HepG2 (cell line): ENCODE measurements around the gene C5AR1. TPM values are rescaled to one million over a fixed set of nuclear protein-coding genes. Genes with fewer than 3 reads are reported as not detected.

Experiments used
- ATAC-seq: fragments of 200-7000 bp; cut with Tn5 transposase; 3 replicates; pipeline ENCODE4 v1.9.1; 2020; ENCODE audit warnings: mild to moderate bottlenecking, moderate library complexity
- BruUV-seq: library from RNA; stranded (reverse); fragments of 400-500 nt; replicated peaks from 2 replicates; lab custom pipeline; 2021; lab: Mats Ljungman, UMichigan
- CTCF ChIA-PET: fragments of 300-600 bp; formaldehyde crosslinking; extraction: SDS; loops from one replicate; lab custom pipeline; 2021; ENCODE audit warnings: low total read pairs, inconsistent platforms, low intra/inter-chr PET ratio; lab: Yijun Ruan, JAX
- POLR2A ChIA-PET: fragments of 350-600 bp; sonication (Branson Sonifier 250); formaldehyde crosslinking; loops from one replicate; lab custom pipeline; 2020; ENCODE audit warnings: antibody characterized with exemption, inconsistent platforms; lab: Yijun Ruan, JAX
- DNase-seq: peaks from one replicate; pipeline ENCODE4 v3.0.0-alpha.2; 2015; ENCODE audit warnings: low spot score
- FAIRE-seq: peaks from 3 replicates; lab custom pipeline; 2011; peaks lifted over from hg19 to GRCh38; lab: Jason Lieb, UNC
- H2AFZ ChIP-seq: one replicate; pipeline ENCODE4 v1.6.1; 2011; ENCODE audit warnings: low read length, inconsistent platforms
- H3K27ac ChIP-seq: fragments of 300-600 bp; 3 replicates; pipeline ENCODE4 v1.8.0; 2011; ENCODE audit warnings: mixed run types, mild to moderate bottlenecking, mixed read lengths, low read length, inconsistent platforms; ENCODE audit not compliant: insufficient read depth; ENCODE audit errors: extremely low read length
- H3K27me3 ChIP-seq, 2 experiments: fragments of 200-600 bp in 1 of 2; 2 replicates in 1 of 2; 3 replicates in 1 of 2; pipeline versions ENCODE4 v1.6.0 to v1.8.0; 2011; ENCODE audit warnings: low read length in 2 of 2, mild to moderate bottlenecking in 2 of 2, moderate library complexity in 2 of 2, inconsistent platforms in 1 of 2; ENCODE audit not compliant: insufficient read depth in 2 of 2, control insufficient read depth in 1 of 2
- H3K36me3 ChIP-seq, 2 experiments: fragments of 200-600 bp in 1 of 2; replicated peaks in 1 of 2; 2 replicates in 1 of 2; 3 replicates in 1 of 2; pipeline versions ENCODE4 v1.5.1 to v1.8.0; 2011; ENCODE audit warnings: low read length in 2 of 2, inconsistent platforms in 1 of 2; ENCODE audit not compliant: insufficient read depth in 2 of 2, control insufficient read depth in 1 of 2
- H3K4me1 ChIP-seq: 2 replicates; pipeline ENCODE4 v1.5.1; 2012; ENCODE audit warnings: low read length, inconsistent platforms; ENCODE audit not compliant: insufficient read depth
- H3K4me2 ChIP-seq: 2 replicates; pipeline ENCODE4 v1.6.0; 2011; ENCODE audit warnings: low read depth, low read length, inconsistent platforms
- H3K4me3 ChIP-seq, 3 experiments: fragments of 200-600 bp in 1 of 3; sonication (generic), shearing (Covaris generic) in 1 of 3; replicated peaks in 1 of 3; 2 replicates each; pipeline ENCODE4 v1.5.1; 2011 to 2016; ENCODE audit warnings: low read length in 3 of 3, inconsistent platforms in 2 of 3, low read depth in 2 of 3, mild to moderate bottlenecking in 2 of 3, control low read depth in 1 of 3, mixed read lengths in 1 of 3; ENCODE audit not compliant: insufficient read depth in 1 of 3
- H3K79me2 ChIP-seq: one replicate; pipeline ENCODE4 v1.6.1; 2011; ENCODE audit warnings: low read length, inconsistent platforms; ENCODE audit not compliant: insufficient read depth
- H3K9ac ChIP-seq: 2 replicates; pipeline ENCODE4 v1.6.0; 2011; ENCODE audit warnings: mild to moderate bottlenecking, low read depth, low read length, inconsistent platforms; ENCODE audit not compliant: insufficient read depth
- H3K9me3 ChIP-seq: 2 replicates; pipeline ENCODE4 v1.5.1; 2012; ENCODE audit warnings: mild to moderate bottlenecking, low read length
- H4K20me1 ChIP-seq: 2 replicates; pipeline ENCODE4 v1.6.0; 2011; ENCODE audit warnings: inconsistent platforms, mild to moderate bottlenecking, low read length, moderate library complexity; ENCODE audit not compliant: insufficient read depth
- AKNA ChIP-seq: sonication (generic); formaldehyde crosslinking; IDR thresholded peaks from 2 replicates; pipeline ENCODE4 v1.4.0; 2020; ENCODE audit warnings: missing genetic modification reagents, borderline replicate concordance
- WGBS: methylation state at CpG from one replicate; pipeline ENCODE4 v1.1.6; 2017; ENCODE audit warnings: low lambda C conversion rate; 5-methylcytosine and 5-hydroxymethylcytosine counted together
- in situ Hi-C: cut with HindIII; loops from 2 replicates; pipeline ENCODE4 v1.10.0; 2017; ENCODE audit warnings: low pct_unique_long_range_greater_than_20kb; ENCODE audit not compliant: extremely low pct_ligation_motif_present
- intact Hi-C: fragments of 100-400 bp; cut with micrococcal nuclease; formaldehyde crosslinking; loops from one replicate; pipeline ENCODE4 v1.10.0; 2022; ENCODE audit not compliant: unreplicated experiment
- polyA plus RNA-seq, 8 experiments: library from polyadenylated mRNA; depleted of rRNA in 3 of 8; stranded (reverse) in 7 of 8; unstranded in 1 of 8; fragments of >200 nt; fragmentation: Illumina TruSeq in 4 of 8; extraction: Trizol in 4 of 8; gene quantifications; 2 replicates each; pipeline versions ENCODE4 v1.2.1 to v1.2.3, GENCODE V29; 2011 to 2016; ENCODE audit warnings: low read depth in 4 of 8, missing spikeins in 1 of 8, mixed read lengths in 1 of 8; ENCODE audit not compliant: insufficient read depth in 1 of 8
- total RNA-seq, 5 experiments: library from RNA; depleted of rRNA; stranded (reverse); fragments of >200 nt; fragmentation: Illumina TruSeq; extraction: Trizol; gene quantifications; 2 replicates each; pipeline ENCODE4 v1.2.3, GENCODE V29; 2016; ENCODE audit warnings: low read depth in 1 of 5
- TF ChIP-seq, protein P1 (sequence below), 2 experiments: fragments of 450-650 bp in 1 of 2; sonication (generic) in 1 of 2; formaldehyde crosslinking in 1 of 2; IDR thresholded peaks; 2 replicates each; pipeline versions ENCODE4 v1.6.1 to v1.8.0; 2016 to 2022; ENCODE audit warnings: antibody characterized with exemption in 1 of 2, mild to moderate bottlenecking in 1 of 2, missing genetic modification reagents in 1 of 2
- TF ChIP-seq, protein P2 (sequence below): sonication (generic); formaldehyde crosslinking; IDR thresholded peaks from 2 replicates; pipeline ENCODE4 v1.4.0; 2020; ENCODE audit warnings: missing genetic modification reagents

C5AR1 gene
- total and polyA plus RNA-seq, 2 of the 13 experiments (the other 11 are each of a cell fraction or from before 2014, with no cell fraction given), result 0.07 to 1.6 TPM

GRCh38 chr19:47273313-47274070 lies 36.2 kb upstream of the C5AR1 start:
- Histone ChIP-seq H3K36me3 (peaks cover 5 to 10% of the 10 kb centered on the region in 2 experiments; a peak in 3 of 5 replicates), H3K9ac (peak overlapping the region; percentile 84), H3K79me2 (no peaks in the 10 kb centered on the region), H3K4me1 (peaks cover 24% of the 10 kb centered on the region), H3K27me3 (no peaks in the 10 kb centered on the region), H3K9me3 (no peaks in the 10 kb centered on the region), H4K20me1 (peaks cover 3% of the 10 kb centered on the region; the same call in 1 of the 2 replicates), H3K4me2 (peak overlapping the region; percentile 96), H3K27ac (peak overlapping the region; percentile 98), H3K4me3 (peak overlapping the region; percentile 73 to 85 (median 75)), H2AFZ (no peak overlapping the region)
- intact Hi-C loops, result loop anchor here (1.0 kb wide), 1 partner anchor 16 kb away; no protein-coding TSS in a partner anchor
- CTCF ChIA-PET, result no interaction called here
- 0% methylated on average over 11 of the region's 54 CpGs for WGBS
- POLR2A ChIA-PET, result interaction anchor here (0.6 to 2.3 kb wide), 10 partner anchors 8 to 160 kb away, joined by 3 to 57 read pairs (median 4); partner anchors contain the start of genes CCDC9 and ZC3H4
- BruUV-seq, result TSS peak; percentile 79
- in situ Hi-C loops, result no loop called here
- DNase-seq, result peak; percentile 84
- peak; percentile 89 for ATAC-seq
- peak; percentile 12 for FAIRE-seq
- no peak for TF ChIP-seq AKNA (CRISPR knock-in tag)
- TF ChIP-seq, protein P1, sequence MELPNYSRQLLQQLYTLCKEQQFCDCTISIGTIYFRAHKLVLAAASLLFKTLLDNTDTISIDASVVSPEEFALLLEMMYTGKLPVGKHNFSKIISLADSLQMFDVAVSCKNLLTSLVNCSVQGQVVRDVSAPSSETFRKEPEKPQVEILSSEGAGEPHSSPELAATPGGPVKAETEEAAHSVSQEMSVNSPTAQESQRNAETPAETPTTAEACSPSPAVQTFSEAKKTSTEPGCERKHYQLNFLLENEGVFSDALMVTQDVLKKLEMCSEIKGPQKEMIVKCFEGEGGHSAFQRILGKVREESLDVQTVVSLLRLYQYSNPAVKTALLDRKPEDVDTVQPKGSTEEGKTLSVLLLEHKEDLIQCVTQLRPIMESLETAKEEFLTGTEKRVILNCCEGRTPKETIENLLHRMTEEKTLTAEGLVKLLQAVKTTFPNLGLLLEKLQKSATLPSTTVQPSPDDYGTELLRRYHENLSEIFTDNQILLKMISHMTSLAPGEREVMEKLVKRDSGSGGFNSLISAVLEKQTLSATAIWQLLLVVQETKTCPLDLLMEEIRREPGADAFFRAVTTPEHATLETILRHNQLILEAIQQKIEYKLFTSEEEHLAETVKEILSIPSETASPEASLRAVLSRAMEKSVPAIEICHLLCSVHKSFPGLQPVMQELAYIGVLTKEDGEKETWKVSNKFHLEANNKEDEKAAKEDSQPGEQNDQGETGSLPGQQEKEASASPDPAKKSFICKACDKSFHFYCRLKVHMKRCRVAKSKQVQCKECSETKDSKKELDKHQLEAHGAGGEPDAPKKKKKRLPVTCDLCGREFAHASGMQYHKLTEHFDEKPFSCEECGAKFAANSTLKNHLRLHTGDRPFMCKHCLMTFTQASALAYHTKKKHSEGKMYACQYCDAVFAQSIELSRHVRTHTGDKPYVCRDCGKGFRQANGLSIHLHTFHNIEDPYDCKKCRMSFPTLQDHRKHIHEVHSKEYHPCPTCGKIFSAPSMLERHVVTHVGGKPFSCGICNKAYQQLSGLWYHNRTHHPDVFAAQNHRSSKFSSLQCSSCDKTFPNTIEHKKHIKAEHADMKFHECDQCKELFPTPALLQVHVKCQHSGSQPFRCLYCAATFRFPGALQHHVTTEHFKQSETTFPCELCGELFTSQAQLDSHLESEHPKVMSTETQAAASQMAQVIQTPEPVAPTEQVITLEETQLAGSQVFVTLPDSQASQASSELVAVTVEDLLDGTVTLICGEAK (IDR thresholded peaks at IDR 0.05), result no peak
- TF ChIP-seq, protein P1 (CRISPR knock-in tag; IDR thresholded peaks at IDR 0.05), result 0 out of 2 replicates have a peak, but pooled peaks have one; percentile 51
- TF ChIP-seq, protein P2, sequence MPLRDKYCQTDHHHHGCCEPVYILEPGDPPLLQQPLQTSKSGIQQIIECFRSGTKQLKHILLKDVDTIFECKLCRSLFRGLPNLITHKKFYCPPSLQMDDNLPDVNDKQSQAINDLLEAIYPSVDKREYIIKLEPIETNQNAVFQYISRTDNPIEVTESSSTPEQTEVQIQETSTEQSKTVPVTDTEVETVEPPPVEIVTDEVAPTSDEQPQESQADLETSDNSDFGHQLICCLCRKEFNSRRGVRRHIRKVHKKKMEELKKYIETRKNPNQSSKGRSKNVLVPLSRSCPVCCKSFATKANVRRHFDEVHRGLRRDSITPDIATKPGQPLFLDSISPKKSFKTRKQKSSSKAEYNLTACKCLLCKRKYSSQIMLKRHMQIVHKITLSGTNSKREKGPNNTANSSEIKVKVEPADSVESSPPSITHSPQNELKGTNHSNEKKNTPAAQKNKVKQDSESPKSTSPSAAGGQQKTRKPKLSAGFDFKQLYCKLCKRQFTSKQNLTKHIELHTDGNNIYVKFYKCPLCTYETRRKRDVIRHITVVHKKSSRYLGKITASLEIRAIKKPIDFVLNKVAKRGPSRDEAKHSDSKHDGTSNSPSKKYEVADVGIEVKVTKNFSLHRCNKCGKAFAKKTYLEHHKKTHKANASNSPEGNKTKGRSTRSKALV (CRISPR knock-in tag), result no peak; the same call in 1 of the 2 replicates
